Measurements from ENCODE around the gene CHST15.
A peak's percentile ranks its signal among the peaks of the same experiment; 100 is the strongest.

The CHST15 gene

GRCh38 chr10:124019886-124020797 is 73.3 kb downstream of the CHST15 start:
- ChIA-PET POLR2A (ENCODE audit: low non-redundant PET) (interaction anchor here (0.6 kb wide), 1 partner anchor 8 kb away, joined by 4 read pairs; no protein-coding TSS in a partner anchor), CTCF (no interaction called here)
- H3K27ac ChIP-seq, result no peak overlapping the region
- no peak for TF ChIP-seq CTCF (conservative IDR thresholded peaks at IDR 0.05; ENCODE audit: low read depth)
- DNase-seq (ENCODE audit: low spot score), result no peak

GRCh38 chr10:124018886-124019525 is 74.4 kb downstream of the CHST15 start:
- H3K27ac ChIP-seq, result no peak overlapping the region
- no peak for TF ChIP-seq CTCF (conservative IDR thresholded peaks at IDR 0.05; ENCODE audit: low read depth)
- ChIA-PET CTCF (no interaction called here), POLR2A (ENCODE audit: low non-redundant PET) (no interaction called here)
- DNase-seq (ENCODE audit: low spot score), result no peak

- peak overlapping the region; percentile 23 for H3K27ac ChIP-seq
- TF ChIP-seq CTCF (conservative IDR thresholded peaks at IDR 0.05; ENCODE audit: low read depth), result no peak
- DNase-seq (ENCODE audit: low spot score), result no peak
- ChIA-PET CTCF (interaction anchor here (1.1 kb wide), 1 partner anchor 28 kb away, joined by 5 read pairs; no protein-coding TSS in a partner anchor), POLR2A (ENCODE audit: low non-redundant PET) (no interaction called here)
Observed at GRCh38 chr10:124017729-124018128, 75.7 kb downstream of the CHST15 start.

GRCh38 chr10:124016804-124017375 is 76.5 kb downstream of the CHST15 start:
- TF ChIP-seq CTCF (conservative IDR thresholded peaks at IDR 0.05; ENCODE audit: low read depth), result no peak
- peak overlapping the region; percentile 23 for H3K27ac ChIP-seq
- no peak for DNase-seq (ENCODE audit: low spot score)
- CTCF ChIA-PET, result no interaction called here
- POLR2A ChIA-PET (ENCODE audit: low non-redundant PET), result no interaction called here

- TF ChIP-seq CTCF (conservative IDR thresholded peaks at IDR 0.05; ENCODE audit: low read depth), result no peak
- no peak for DNase-seq (ENCODE audit: low spot score)
- CTCF ChIA-PET, result no interaction called here
- H3K27ac ChIP-seq, result 0 out of 2 replicates have a peak overlapping the region, but pooled peaks have one; percentile 23
- POLR2A ChIA-PET (ENCODE audit: low non-redundant PET), result no interaction called here
Observed at GRCh38 chr10:124015991-124016390, 77.4 kb downstream of the CHST15 start.

GRCh38 chr10:124014416-124015154 is 78.8 kb downstream of the CHST15 start:
- TF ChIP-seq CTCF (conservative IDR thresholded peaks at IDR 0.05; ENCODE audit: low read depth), result no peak
- H3K27ac ChIP-seq, result no peak overlapping the region
- CTCF ChIA-PET, result no interaction called here
- DNase-seq (ENCODE audit: low spot score), result no peak
- POLR2A ChIA-PET (ENCODE audit: low non-redundant PET), result no interaction called here
